Common myeloid progenitor, CD34-positive (primary cell): ENCODE results near the gene MUC12.
"Not testable (repeated sequence)": the region's sequence is repeated elsewhere in the genome, so short reads cannot be mapped to it uniquely, and the experiment has no call there.

Source experiments
- CTCF ChIA-PET: fragments of 350-600 bp; sonication (Branson Sonifier 250); formaldehyde crosslinking; loops from one replicate; lab custom pipeline; 2021; ENCODE audit warnings: antibody characterized with exemption; lab: Charles Lee
- POLR2A ChIA-PET: fragments of 350-600 bp; sonication (Branson Sonifier 250); formaldehyde crosslinking; loops from one replicate; lab custom pipeline; 2021; ENCODE audit warnings: antibody characterized with exemption; lab: Charles Lee
- DNase-seq, 3 donors: peaks; one replicate each; pipeline versions ENCODE4 v3.0.0 to v3.0.0-alpha.2; 2013
- H3K27ac ChIP-seq, 2 experiments: 1 replicate in 1 of 2; 2 replicates in 1 of 2; pipeline ENCODE4 v1.7.0; 2013; ENCODE audit warnings: inconsistent platforms in 2 of 2, low read length in 2 of 2, mild to moderate bottlenecking in 2 of 2, low read depth in 1 of 2, moderate library complexity in 1 of 2; ENCODE audit not compliant: severe bottlenecking in 2 of 2, insufficient read depth in 1 of 2, poor library complexity in 1 of 2
- H3K27me3 ChIP-seq, 5 experiments: replicated peaks in 2 of 5; 1 replicate in 3 of 5; 2 replicates in 2 of 5; pipeline versions ENCODE4 v1.6.1 to v1.7.0; 2013; ENCODE audit warnings: low read length in 4 of 5, mild to moderate bottlenecking in 2 of 5, moderate library complexity in 2 of 5, inconsistent platforms in 1 of 5; ENCODE audit not compliant: insufficient read depth in 5 of 5, control insufficient read depth in 4 of 5
- H3K36me3 ChIP-seq, 4 experiments: 1 replicate in 2 of 4; 2 replicates in 2 of 4; pipeline versions ENCODE4 v1.6.1 to v1.7.0; 2013; ENCODE audit warnings: low read length in 3 of 4, control low read depth in 1 of 4, mild to moderate bottlenecking in 1 of 4; ENCODE audit not compliant: control insufficient read depth in 4 of 4, insufficient read depth in 4 of 4
- H3K4me1 ChIP-seq, 4 experiments: 1 replicate in 3 of 4; 2 replicates in 1 of 4; pipeline versions ENCODE4 v1.6.1 to v1.7.1; 2013; ENCODE audit warnings: low read length in 3 of 4, mild to moderate bottlenecking in 3 of 4, control low read depth in 1 of 4, inconsistent platforms in 1 of 4, moderate library complexity in 1 of 4; ENCODE audit not compliant: control insufficient read depth in 4 of 4, insufficient read depth in 4 of 4; ENCODE audit errors: control extremely low read depth in 1 of 4
- H3K4me3 ChIP-seq, 7 experiments: 1 replicate in 4 of 7; 2 replicates in 3 of 7; pipeline versions ENCODE4 v1.5.1 to v1.7.0; 2013; ENCODE audit warnings: mild to moderate bottlenecking in 7 of 7, low read length in 6 of 7, moderate library complexity in 6 of 7, inconsistent platforms in 2 of 7, low read depth in 2 of 7, control low read depth in 1 of 7; ENCODE audit not compliant: insufficient read depth in 4 of 7, control insufficient read depth in 1 of 7; ENCODE audit errors: extremely low read depth in 1 of 7
- H3K9me3 ChIP-seq, 5 experiments: 1 replicate in 4 of 5; 2 replicates in 1 of 5; pipeline versions ENCODE4 v1.6.1 to v1.7.1; 2013; ENCODE audit warnings: low read length in 4 of 5, mild to moderate bottlenecking in 2 of 5, inconsistent platforms in 1 of 5, low read depth in 1 of 5, moderate library complexity in 1 of 5; ENCODE audit not compliant: control insufficient read depth in 4 of 5, insufficient read depth in 2 of 5; ENCODE audit errors: control extremely low read depth in 1 of 5
- WGBS: methylation state at CpG from one replicate; pipeline ENCODE4 v1.1.5; 2013; ENCODE audit not compliant: insufficient coverage; 5-methylcytosine and 5-hydroxymethylcytosine counted together

The MUC12 gene

GRCh38 chr7:101002333-101002732 lies 33.0 kb downstream of the MUC12 start:
- POLR2A ChIA-PET, H3K4me1 ChIP-seq, DNase-seq, H3K36me3 ChIP-seq, H3K27me3 ChIP-seq, H3K9me3 ChIP-seq, H3K27ac ChIP-seq, CTCF ChIA-PET, H3K4me3 ChIP-seq: not testable (repeated sequence)
- no CpG with 5 or more reads among the region's 8 CpGs for WGBS

GRCh38 chr7:101007361-101007760 lies 38.0 kb downstream of the MUC12 start:
- H3K36me3 ChIP-seq, H3K27ac ChIP-seq, H3K4me3 ChIP-seq, H3K4me1 ChIP-seq, DNase-seq, CTCF ChIA-PET, POLR2A ChIA-PET, H3K9me3 ChIP-seq: not testable (repeated sequence)
- peaks cover 0 to 15% (median 0%) of the 10 kb centered on the region in 5 experiments for H3K27me3 ChIP-seq
- 100% methylated on average over 1 of the region's 2 CpGs for WGBS

- CTCF ChIA-PET: no interaction called here
- WGBS: 90% methylated on average over 3 of the region's 5 CpGs
These were observed 40.3 kb downstream of the MUC12 start for GRCh38 chr7:101009629-101010028.

GRCh38 chr7:101012931-101013330 lies 43.6 kb downstream of the MUC12 start:
- Histone ChIP-seq H3K27me3 (peaks cover 0 to 38% (median 4%) of the 10 kb centered on the region in 5 experiments), H3K4me3 (no peak overlapping the region), H3K9me3 (peaks cover 0 to 4% (median 0%) of the 10 kb centered on the region in 5 experiments), H3K4me1 (peaks cover 0 to 12% (median 11%) of the 10 kb centered on the region in 4 experiments), H3K27ac (no peak overlapping the region), H3K36me3 (no peaks in the 10 kb centered on the region)
- ChIA-PET POLR2A (interaction anchor here (0.5 kb wide), 1 partner anchor 81 kb away, joined by 3 read pairs; no protein-coding TSS in a partner anchor), CTCF (no interaction called here)
- 87% methylated on average over 3 of the region's 6 CpGs for WGBS
- no peak for DNase-seq

More at GRCh38 chr7:101009629-101010028, 40.3 kb downstream of the MUC12 start:
- POLR2A ChIA-PET: no interaction called here
- H3K36me3 ChIP-seq: no peaks in the 10 kb centered on the region
- H3K4me3 ChIP-seq: no peak overlapping the region
- H3K27ac ChIP-seq: no peak overlapping the region
- no peak for DNase-seq
- H3K27me3 ChIP-seq: peaks cover 0 to 15% (median 0%) of the 10 kb centered on the region in 5 experiments
- H3K9me3 ChIP-seq: peaks cover 0 to 8% (median 0%) of the 10 kb centered on the region in 5 experiments
- no peaks in the 10 kb centered on the region for H3K4me1 ChIP-seq

GRCh38 chr7:101015626-101016025 lies 46.3 kb downstream of the MUC12 start:
- Histone ChIP-seq H3K4me3 (no peak overlapping the region), H3K4me1 (peaks cover 0 to 12% (median 11%) of the 10 kb centered on the region in 4 experiments), H3K9me3 (peaks cover 0 to 4% (median 0%) of the 10 kb centered on the region in 5 experiments), H3K27me3 (peaks cover 0 to 40% (median 11%) of the 10 kb centered on the region in 5 experiments), H3K36me3 (no peaks in the 10 kb centered on the region), H3K27ac (no peak overlapping the region)
- WGBS: 90% methylated on average over 6 of the region's 8 CpGs
- no peak for DNase-seq
- ChIA-PET CTCF (no interaction called here), POLR2A (no interaction called here)

GRCh38 chr7:101017064-101017777 lies 47.9 kb downstream of the MUC12 start:
- peak overlapping the region; percentile 13 to 77 (median 55) for H3K4me3 ChIP-seq
- CTCF ChIA-PET: no interaction called here
- POLR2A ChIA-PET: interaction anchor here (0.6 kb wide), 1 partner anchor 311 kb away, joined by 3 read pairs; the partner anchor contains the start of gene POP7

More at GRCh38 chr7:101017064-101017777, 47.9 kb downstream of the MUC12 start:
- peaks cover 0 to 3% (median 0%) of the 10 kb centered on the region in 5 experiments for H3K9me3 ChIP-seq
- no peaks in the 10 kb centered on the region for H3K36me3 ChIP-seq
- H3K4me1 ChIP-seq: peaks cover 0 to 12% (median 11%) of the 10 kb centered on the region in 4 experiments
- peak; percentile 75 to 91 (median 88) for DNase-seq
- H3K27ac ChIP-seq: no peak overlapping the region
- under 1% methylated on average over 15 of the region's 29 CpGs for WGBS
- H3K27me3 ChIP-seq: peaks cover 0 to 47% (median 11%) of the 10 kb centered on the region in 5 experiments
